ENCODE results near the gene SBF2. TPM values are rescaled to one million over a fixed set of nuclear protein-coding genes. Genes with fewer than 3 reads are reported as not detected.

Gene SBF2
- total and polyA plus RNA-seq, 9 of the 15 experiments (the other 6 are each of a cell fraction or from before 2014, with no cell fraction given) = 0.80 to 9.5 (median 5.0) TPM

GRCh38 chr11:10139656-10140055 lies 154.4 kb downstream of the SBF2 start:
- no peak for FAIRE-seq
- TF ChIP-seq ZFPM2 (CRISPR knock-in tag; IDR thresholded peaks at IDR 0.05) (no peak), STAT5A (IDR thresholded peaks at IDR 0.05; ENCODE audit: borderline replicate concordance, low read length) (no peak), EZH2 (IDR thresholded peaks at IDR 0.05; ENCODE audit: borderline replicate concordance, low read depth, low read length) (no peak), SRSF7 (optimal IDR thresholded peaks at IDR 0.05; ENCODE audit: low read depth, low read length) (no peak), KLF1 (tag; IDR thresholded peaks at IDR 0.05) (no peak), E2F8 (IDR thresholded peaks at IDR 0.05; ENCODE audit: low read depth, partially characterized antibody) (no peak), ZNF41 (CRISPR knock-in tag; conservative IDR thresholded peaks at IDR 0.05) (no peak), TEAD2 (tag; IDR thresholded peaks at IDR 0.05) (no peak), SREBF2 (CRISPR knock-in tag; IDR thresholded peaks at IDR 0.05) (no peak), ZNF639 (CRISPR knock-in tag; conservative IDR thresholded peaks at IDR 0.05 in 1 of 2, IDR thresholded peaks at IDR 0.05 in 1 of 2) (no peak), ZNF561 (CRISPR knock-in tag; conservative IDR thresholded peaks at IDR 0.05) (no peak), CGGBP1 (CRISPR knock-in tag; IDR thresholded peaks at IDR 0.05) (no peak), RERE (CRISPR knock-in tag; IDR thresholded peaks at IDR 0.05; ENCODE audit: borderline replicate concordance) (no peak)

More at GRCh38 chr11:10139656-10140055, 154.4 kb downstream of the SBF2 start:
- no peak overlapping the region for H3K4me2 ChIP-seq (ENCODE audit: insufficient read depth, low read length)
- POLR2A ChIA-PET = no interaction called here
- no peak for ATAC-seq
- H3K9me1 ChIP-seq (ENCODE audit: control insufficient read depth, insufficient read depth, low read length) = no peaks in the 10 kb centered on the region
- no peak overlapping the region for H2AFZ ChIP-seq (ENCODE audit: low read depth, low read length)
- no peak overlapping the region for H3K4me3 ChIP-seq
- H3K79me2 ChIP-seq (ENCODE audit: control insufficient read depth, insufficient read depth, low read length) = no peaks in the 10 kb centered on the region
- no peaks in the 10 kb centered on the region for H4K20me1 ChIP-seq (replicated peaks; ENCODE audit: control insufficient read depth, insufficient read depth, low read length)
- in situ Hi-C loops (cut with MboI) = no loop called here
- BruUV-seq (replicated peaks) = no TSS peak
- 8% methylated on average over 2 of the region's 2 CpGs for WGBS (ENCODE audit: insufficient coverage, low coverage, missing lambda C conversion rate)
- no peaks in the 10 kb centered on the region for H3K4me1 ChIP-seq (replicated peaks in 1 of 2; ENCODE audit: control insufficient read depth in 2 of 2, insufficient read depth in 2 of 2, low read length in 2 of 2)
- DNase-seq (ENCODE audit: extremely low read depth in 1 of 4, low spot score in 3 of 4) = no peak
- no peaks in the 10 kb centered on the region for H3K9me3 ChIP-seq (replicated peaks; ENCODE audit: control insufficient read depth, insufficient read depth, low read depth, low read length)
- intact Hi-C loops (cut with micrococcal nuclease) = no loop called here
- H3K9ac ChIP-seq (ENCODE audit: insufficient read depth in 1 of 2, low read depth in 2 of 2, low read length in 2 of 2) = no peak overlapping the region
- no peaks in the 10 kb centered on the region for H3K27me3 ChIP-seq (ENCODE audit: control insufficient read depth in 2 of 2, insufficient read depth in 2 of 2, low read length in 2 of 2)
- H3K36me3 ChIP-seq (ENCODE audit: control insufficient read depth, insufficient read depth, low read length) = no peaks in the 10 kb centered on the region
- no peak overlapping the region for H3K27ac ChIP-seq (ENCODE audit: extremely low read depth, low read depth, low read length)
- CTCF ChIA-PET (ENCODE audit: low intra/inter-chr PET ratio) = no interaction called here
